Thoracic aorta (tissue), 2 donors: ENCODE results near the gene WNT7A. TPM values are rescaled to one million over a fixed set of nuclear protein-coding genes. Genes with fewer than 3 reads are reported as not detected.

Source experiments
- ATAC-seq: fragments of 150-250 bp; one replicate; pipeline ENCODE4 v1.8.0; 2017; ENCODE audit warnings: low read depth; ENCODE audit not compliant: insufficient number of reproducible peaks, low FRiP score
- DNase-seq: peaks from one replicate; pipeline ENCODE4 v3.0.0-alpha.2; 2020; ENCODE audit warnings: low spot score
- H3K27ac ChIP-seq, 2 donors: fragments of 200-600 bp; sonication (generic); 1 replicate in 1 of 2; 2 replicates in 1 of 2; pipeline ENCODE4 v1.5.1; 2016; ENCODE audit warnings: mild to moderate bottlenecking in 2 of 2, moderate library complexity in 2 of 2
- H3K27me3 ChIP-seq: fragments of 200-600 bp; sonication (generic); replicated peaks from 2 replicates; pipeline ENCODE4 v1.6.0; 2016; ENCODE audit warnings: mild to moderate bottlenecking; ENCODE audit not compliant: insufficient read depth
- H3K36me3 ChIP-seq: fragments of 200-600 bp; sonication (generic); one replicate; pipeline ENCODE4 v1.5.1; 2016
- H3K4me1 ChIP-seq, 2 donors: fragments of 200-600 bp; sonication (generic); 1 replicate in 1 of 2; 2 replicates in 1 of 2; pipeline versions ENCODE4 v1.5.1 to v1.6.0; 2016; ENCODE audit warnings: low read depth in 2 of 2, mild to moderate bottlenecking in 1 of 2; ENCODE audit not compliant: control insufficient read depth in 1 of 2
- H3K4me3 ChIP-seq: fragments of 200-600 bp; sonication (generic); 2 replicates; pipeline ENCODE4 v1.5.1; 2016; ENCODE audit warnings: mild to moderate bottlenecking
- H3K9me3 ChIP-seq: fragments of 200-600 bp; sonication (generic); 2 replicates; pipeline ENCODE4 v1.5.1; 2016
- CTCF ChIP-seq: fragments of 200-600 bp; sonication (generic); IDR thresholded peaks from one replicate; pipeline ENCODE4 v1.5.1; 2019; ENCODE audit warnings: antibody characterized with exemption
- total RNA-seq, 2 donors: library from RNA; depleted of rRNA; stranded (reverse); fragments of >200 nt; gene quantifications; one replicate each; pipeline versions ENCODE4 v1.1.0 to v1.2.3, GENCODE V29; 2016

The WNT7A gene
- total RNA-seq, 2 donors from 2014 or later = not detected

- Histone ChIP-seq H3K4me1 (peaks cover 4 to 29% of the 10 kb centered on the region in 2 donors), H3K36me3 (no peaks in the 10 kb centered on the region), H3K27ac (no peak overlapping the region), H3K27me3 (no peaks in the 10 kb centered on the region), H3K4me3 (peak overlapping the region; percentile 63), H3K9me3 (no peaks in the 10 kb centered on the region)
- no peak for DNase-seq
- ATAC-seq = no peak
- TF ChIP-seq CTCF = no peak
Observed at GRCh38 chr3:13878281-13879101, 1.4 kb downstream of the WNT7A start.

- Histone ChIP-seq H3K27ac (no peak overlapping the region), H3K27me3 (no peaks in the 10 kb centered on the region), H3K4me3 (peak overlapping the region; percentile 63), H3K36me3 (no peaks in the 10 kb centered on the region), H3K4me1 (peaks cover 4 to 29% of the 10 kb centered on the region in 2 donors), H3K9me3 (no peaks in the 10 kb centered on the region)
- DNase-seq = no peak
- ATAC-seq = no peak
- no peak for TF ChIP-seq CTCF
Observed at GRCh38 chr3:13877911-13878280, 2.0 kb downstream of the WNT7A start.

- ATAC-seq (no peak), DNase-seq (no peak)
- H3K27me3 ChIP-seq = no peaks in the 10 kb centered on the region
Observed at GRCh38 chr3:13876451-13877100, 3.3 kb downstream of the WNT7A start.

GRCh38 chr3:13874891-13875290 is 5.0 kb downstream of the WNT7A start:
- no peak for TF ChIP-seq CTCF
- Histone ChIP-seq H3K36me3 (no peaks in the 10 kb centered on the region), H3K4me3 (no peak overlapping the region), H3K27me3 (no peaks in the 10 kb centered on the region), H3K4me1 (peaks cover 0 to 22% of the 10 kb centered on the region in 2 donors), H3K27ac (no peak overlapping the region), H3K9me3 (peaks cover 4% of the 10 kb centered on the region)
- DNase-seq = no peak
- ATAC-seq = no peak

More at GRCh38 chr3:13876451-13877100, 3.3 kb downstream of the WNT7A start:
- no peak for TF ChIP-seq CTCF
- H3K27ac ChIP-seq = no peak overlapping the region
- H3K9me3 ChIP-seq = no peaks in the 10 kb centered on the region
- no peaks in the 10 kb centered on the region for H3K36me3 ChIP-seq
- H3K4me1 ChIP-seq = peaks cover 4 to 29% of the 10 kb centered on the region in 2 donors
- no peak overlapping the region for H3K4me3 ChIP-seq

- no peak overlapping the region for H3K27ac ChIP-seq
- H3K4me3 ChIP-seq = no peak overlapping the region
- DNase-seq (no peak), ATAC-seq (no peak)
- TF ChIP-seq CTCF = no peak
- H3K36me3 ChIP-seq = no peaks in the 10 kb centered on the region
- H3K9me3 ChIP-seq = peaks cover 4% of the 10 kb centered on the region
- no peaks in the 10 kb centered on the region for H3K27me3 ChIP-seq
- H3K4me1 ChIP-seq = peaks cover 0 to 13% of the 10 kb centered on the region in 2 donors
Observed at GRCh38 chr3:13873818-13874217, 6.1 kb downstream of the WNT7A start.
